ENCODE results near the gene NBAS.

NBAS gene

GRCh38 chr2:15205562-15205961 is 355.6 kb downstream of the NBAS start:
- DNase-seq (ENCODE audit: low spot score), result no peak

GRCh38 chr2:15201009-15201408 is 360.1 kb downstream of the NBAS start:
- no peak for DNase-seq (ENCODE audit: low spot score)

- DNase-seq (ENCODE audit: low spot score), result no peak
These were observed 360.6 kb downstream of the NBAS start for GRCh38 chr2:15200581-15200980.

- no peak for DNase-seq (ENCODE audit: low spot score)
These were observed 363.1 kb downstream of the NBAS start for GRCh38 chr2:15198051-15198450.

- DNase-seq (ENCODE audit: low spot score), result no peak
These were observed 365.3 kb downstream of the NBAS start for GRCh38 chr2:15195813-15196212.

GRCh38 chr2:15191789-15192188 is 369.3 kb downstream of the NBAS start:
- no peak for DNase-seq (ENCODE audit: low spot score)

GRCh38 chr2:15189216-15189615 is 371.9 kb downstream of the NBAS start:
- DNase-seq (ENCODE audit: low spot score), result no peak

GRCh38 chr2:15187702-15188101 is 373.4 kb downstream of the NBAS start:
- no peak for DNase-seq (ENCODE audit: low spot score)

GRCh38 chr2:15186118-15186517 is 375.0 kb downstream of the NBAS start:
- no peak for DNase-seq (ENCODE audit: low spot score)

- DNase-seq (ENCODE audit: low spot score), result no peak
These were observed 376.6 kb downstream of the NBAS start for GRCh38 chr2:15184491-15184890.

- no peak for DNase-seq (ENCODE audit: low spot score)
These were observed 378.9 kb downstream of the NBAS start for GRCh38 chr2:15182275-15182674.

GRCh38 chr2:15181092-15181745 is 379.9 kb downstream of the NBAS start:
- no peak for DNase-seq (ENCODE audit: low spot score)

- DNase-seq (ENCODE audit: low spot score), result no peak
These were observed 380.8 kb downstream of the NBAS start for GRCh38 chr2:15180379-15180778.

- no peak for DNase-seq (ENCODE audit: low spot score)
These were observed 382.2 kb downstream of the NBAS start for GRCh38 chr2:15178946-15179345.

GRCh38 chr2:15177103-15177502 is 384.0 kb downstream of the NBAS start:
- no peak for DNase-seq (ENCODE audit: low spot score)

GRCh38 chr2:15176604-15177003 is 384.5 kb downstream of the NBAS start:
- no peak for DNase-seq (ENCODE audit: low spot score)

- no peak for DNase-seq (ENCODE audit: low spot score)
These were observed 386.6 kb downstream of the NBAS start for GRCh38 chr2:15174567-15174966.

GRCh38 chr2:15173501-15173900 is 387.6 kb downstream of the NBAS start:
- no peak for DNase-seq (ENCODE audit: low spot score)

GRCh38 chr2:15172825-15173224 is 388.3 kb downstream of the NBAS start:
- DNase-seq (ENCODE audit: low spot score), result no peak

- no peak for DNase-seq (ENCODE audit: low spot score)
These were observed 390.9 kb downstream of the NBAS start for GRCh38 chr2:15170070-15170775.

GRCh38 chr2:15169326-15170069 is 391.6 kb downstream of the NBAS start:
- no peak for DNase-seq (ENCODE audit: low spot score)

GRCh38 chr2:15168116-15168515 is 393.0 kb downstream of the NBAS start:
- no peak for DNase-seq (ENCODE audit: low spot score)

- DNase-seq (ENCODE audit: low spot score), result no peak
These were observed 394.3 kb downstream of the NBAS start for GRCh38 chr2:15166878-15167277.

Data from LoVo (cell line).